ENCODE results near the gene NXT1.

DNA sequence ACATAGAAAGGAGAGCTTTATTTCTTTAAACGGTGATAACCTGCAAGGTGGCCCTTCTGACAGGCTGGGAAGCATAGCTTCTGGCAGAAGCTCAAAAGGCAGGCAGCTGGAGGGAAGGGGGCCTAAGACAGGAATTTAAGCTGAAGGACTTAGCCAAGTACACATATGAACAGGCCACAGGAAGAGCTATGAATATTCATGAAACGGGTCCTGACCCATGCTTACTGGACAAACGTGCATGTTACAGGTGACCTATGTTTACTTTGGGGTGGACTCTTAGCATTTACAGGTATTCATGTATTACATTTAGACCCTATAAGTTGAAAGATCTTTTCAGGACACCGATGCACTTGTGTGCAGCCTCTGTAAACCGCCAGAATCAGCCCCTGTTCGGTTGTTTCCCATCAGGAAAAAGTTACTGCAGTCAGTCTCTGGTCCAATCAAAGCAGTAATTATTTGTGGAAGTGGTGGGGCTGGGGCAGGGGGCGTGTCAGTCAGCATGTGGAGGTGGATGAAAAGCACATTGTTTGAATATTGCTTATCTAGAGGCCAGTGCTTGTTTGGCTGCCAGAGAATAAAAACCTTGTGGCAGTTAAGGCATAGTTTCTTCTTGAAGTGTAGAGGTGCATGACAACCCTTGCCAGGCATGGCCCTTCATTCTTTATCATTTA, 8.5 kb downstream of the NXT1 start:
- TF ChIP-seq CTCF (IDR thresholded peaks at IDR 0.05; ENCODE audit: borderline replicate concordance, extremely low read depth, low read length, poor library complexity, severe bottlenecking) = no peak
- no peak for TF ChIP-seq EZH2 (IDR thresholded peaks at IDR 0.05; ENCODE audit: borderline replicate concordance, low read depth, low read length, severe bottlenecking)

Data from DND-41 (cell line).